DND-41 (cell line): ENCODE measurements around the gene RPEL1.

Source experiments
- EZH2 ChIP-seq: IDR thresholded peaks from 3 replicates; pipeline ENCODE4 v1.6.1; 2012; ENCODE audit warnings: borderline replicate concordance, low read depth, mild to moderate bottlenecking, moderate library complexity, low read length, inconsistent platforms; ENCODE audit not compliant: severe bottlenecking
- TF ChIP-seq, protein P1 (sequence below): IDR thresholded peaks from 2 replicates; pipeline ENCODE4 v1.5.1; 2012; ENCODE audit warnings: borderline replicate concordance, low read length, moderate library complexity, mild to moderate bottlenecking; ENCODE audit not compliant: poor library complexity, severe bottlenecking; ENCODE audit errors: extremely low read depth

- TF ChIP-seq, protein P1, sequence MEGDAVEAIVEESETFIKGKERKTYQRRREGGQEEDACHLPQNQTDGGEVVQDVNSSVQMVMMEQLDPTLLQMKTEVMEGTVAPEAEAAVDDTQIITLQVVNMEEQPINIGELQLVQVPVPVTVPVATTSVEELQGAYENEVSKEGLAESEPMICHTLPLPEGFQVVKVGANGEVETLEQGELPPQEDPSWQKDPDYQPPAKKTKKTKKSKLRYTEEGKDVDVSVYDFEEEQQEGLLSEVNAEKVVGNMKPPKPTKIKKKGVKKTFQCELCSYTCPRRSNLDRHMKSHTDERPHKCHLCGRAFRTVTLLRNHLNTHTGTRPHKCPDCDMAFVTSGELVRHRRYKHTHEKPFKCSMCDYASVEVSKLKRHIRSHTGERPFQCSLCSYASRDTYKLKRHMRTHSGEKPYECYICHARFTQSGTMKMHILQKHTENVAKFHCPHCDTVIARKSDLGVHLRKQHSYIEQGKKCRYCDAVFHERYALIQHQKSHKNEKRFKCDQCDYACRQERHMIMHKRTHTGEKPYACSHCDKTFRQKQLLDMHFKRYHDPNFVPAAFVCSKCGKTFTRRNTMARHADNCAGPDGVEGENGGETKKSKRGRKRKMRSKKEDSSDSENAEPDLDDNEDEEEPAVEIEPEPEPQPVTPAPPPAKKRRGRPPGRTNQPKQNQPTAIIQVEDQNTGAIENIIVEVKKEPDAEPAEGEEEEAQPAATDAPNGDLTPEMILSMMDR, result no peak
- TF ChIP-seq EZH2, result no peak
These were observed 8.4 kb downstream of the RPEL1 start for GRCh38 chr10:103254113-103254512.
